Measurements from ENCODE around the gene LYST.

GRCh38 chr1:235651170-235651806 is 215.4 kb downstream of the LYST start:
- TF ChIP-seq, protein P1, sequence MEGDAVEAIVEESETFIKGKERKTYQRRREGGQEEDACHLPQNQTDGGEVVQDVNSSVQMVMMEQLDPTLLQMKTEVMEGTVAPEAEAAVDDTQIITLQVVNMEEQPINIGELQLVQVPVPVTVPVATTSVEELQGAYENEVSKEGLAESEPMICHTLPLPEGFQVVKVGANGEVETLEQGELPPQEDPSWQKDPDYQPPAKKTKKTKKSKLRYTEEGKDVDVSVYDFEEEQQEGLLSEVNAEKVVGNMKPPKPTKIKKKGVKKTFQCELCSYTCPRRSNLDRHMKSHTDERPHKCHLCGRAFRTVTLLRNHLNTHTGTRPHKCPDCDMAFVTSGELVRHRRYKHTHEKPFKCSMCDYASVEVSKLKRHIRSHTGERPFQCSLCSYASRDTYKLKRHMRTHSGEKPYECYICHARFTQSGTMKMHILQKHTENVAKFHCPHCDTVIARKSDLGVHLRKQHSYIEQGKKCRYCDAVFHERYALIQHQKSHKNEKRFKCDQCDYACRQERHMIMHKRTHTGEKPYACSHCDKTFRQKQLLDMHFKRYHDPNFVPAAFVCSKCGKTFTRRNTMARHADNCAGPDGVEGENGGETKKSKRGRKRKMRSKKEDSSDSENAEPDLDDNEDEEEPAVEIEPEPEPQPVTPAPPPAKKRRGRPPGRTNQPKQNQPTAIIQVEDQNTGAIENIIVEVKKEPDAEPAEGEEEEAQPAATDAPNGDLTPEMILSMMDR (conservative IDR thresholded peaks at IDR 0.05; ENCODE audit: low read depth, low read length) = no peak
- TF ChIP-seq EZH2 (IDR thresholded peaks at IDR 0.05; ENCODE audit: low read length, unreplicated experiment) = no peak
